ENCODE data around the gene VSNL1.

Gene VSNL1

GRCh38 chr2:17540093-17540812 lies at the start of gene VSNL1 (continued):
- peak; percentile 40; the same call in 1 of the 2 replicates for TF ChIP-seq ZBTB6 (tag by site-specific recombination; IDR thresholded peaks at IDR 0.05)
- TF ChIP-seq KLF8 (tag by site-specific recombination; IDR thresholded peaks at IDR 0.05) = no peak
- TF ChIP-seq ZBTB20 (tag by site-specific recombination; IDR thresholded peaks at IDR 0.05) = peak; percentile 38; the same call in 1 of the 2 replicates
- TF ChIP-seq ZBTB26 (tag by site-specific recombination; optimal IDR thresholded peaks at IDR 0.05) = peak; percentile 40
- no peak for TF ChIP-seq TRIM28 (IDR thresholded peaks at IDR 0.05; ENCODE audit: borderline replicate concordance, low read length)
- TF ChIP-seq ZNF324 (tag by site-specific recombination; IDR thresholded peaks at IDR 0.05) = no peak
- 0 out of 2 replicates have a peak, but pooled peaks have one; percentile 64 for TF ChIP-seq GFI1B (tag by site-specific recombination; IDR thresholded peaks at IDR 0.05)
- TF ChIP-seq ZNF660 (tag by site-specific recombination; IDR thresholded peaks at IDR 0.05) = no peak
- TF ChIP-seq OSR2 (tag by site-specific recombination; IDR thresholded peaks at IDR 0.05) = peak; percentile 55
- no peak for TF ChIP-seq ZNF24 (tag by site-specific recombination; IDR thresholded peaks at IDR 0.05)
- no peak for TF ChIP-seq ZNF610 (tag by site-specific recombination; IDR thresholded peaks at IDR 0.05; ENCODE audit: borderline replicate concordance)
- TF ChIP-seq KLF10 (tag by site-specific recombination; IDR thresholded peaks at IDR 0.05) = no peak

GRCh38 chr2:17495590-17495989 lies 44.9 kb upstream of the VSNL1 start:
- Histone ChIP-seq H3K4me1 (ENCODE audit: control insufficient read depth, insufficient read depth, low read length) (no peaks in the 10 kb centered on the region), H3K36me3 (ENCODE audit: control insufficient read depth in 2 of 2, insufficient read depth in 1 of 2, low read length in 2 of 2) (no peaks in the 10 kb centered on the region), H3K4me3 (ENCODE audit: low read depth, low read length) (no peak overlapping the region), H3K9me3 (ENCODE audit: control insufficient read depth, insufficient read depth, low read depth, low read length) (no peaks in the 10 kb centered on the region), H3K27ac (ENCODE audit: extremely low read depth, low read depth, low read length) (no peak overlapping the region)
- ChIA-PET POLR2A (no interaction called here), CTCF (no interaction called here)
- TF ChIP-seq ZNF785 (tag by site-specific recombination; IDR thresholded peaks at IDR 0.05) (no peak), ZFP69B (tag by site-specific recombination; IDR thresholded peaks at IDR 0.05) (no peak), ZNF184 (tag by site-specific recombination; IDR thresholded peaks at IDR 0.05) (no peak), ZNF658 (tag by site-specific recombination; IDR thresholded peaks at IDR 0.05) (no peak), ZNF639 (tag by site-specific recombination; IDR thresholded peaks at IDR 0.05) (no peak), ZNF18 (tag by site-specific recombination; IDR thresholded peaks at IDR 0.05) (no peak), ZNF660 (tag by site-specific recombination; IDR thresholded peaks at IDR 0.05) (no peak), KLF9 (tag by site-specific recombination; IDR thresholded peaks at IDR 0.05; ENCODE audit: low read depth) (no peak)

GRCh38 chr2:17497718-17498117 lies 42.8 kb upstream of the VSNL1 start:
- POLR2A ChIA-PET = no interaction called here
- H3K4me1 ChIP-seq (ENCODE audit: control insufficient read depth, insufficient read depth, low read length) = no peaks in the 10 kb centered on the region
- no peak for TF ChIP-seq ZNF768 (tag by site-specific recombination; IDR thresholded peaks at IDR 0.05)
- TF ChIP-seq ZNF621 (tag by site-specific recombination; IDR thresholded peaks at IDR 0.05) = no peak
- TF ChIP-seq ZNF473 (tag by site-specific recombination; IDR thresholded peaks at IDR 0.05) = no peak
- TF ChIP-seq TSHZ1 (tag by site-specific recombination; IDR thresholded peaks at IDR 0.05; ENCODE audit: borderline replicate concordance) = no peak
- no peak for TF ChIP-seq GLIS2 (tag by site-specific recombination; IDR thresholded peaks at IDR 0.05)
- no peaks in the 10 kb centered on the region for H3K36me3 ChIP-seq (ENCODE audit: control insufficient read depth in 2 of 2, insufficient read depth in 1 of 2, low read length in 2 of 2)
- CTCF ChIA-PET = interaction anchor here (0.5 kb wide), 1 partner anchor 177 kb away, joined by 3 read pairs; no protein-coding TSS in a partner anchor
- H3K9me3 ChIP-seq (ENCODE audit: control insufficient read depth, insufficient read depth, low read depth, low read length) = no peaks in the 10 kb centered on the region
- H3K4me3 ChIP-seq (ENCODE audit: low read depth, low read length) = no peak overlapping the region
- H3K27ac ChIP-seq (ENCODE audit: extremely low read depth, low read depth, low read length) = no peak overlapping the region

Measured in HEK293 (cell line).